GM23338 (cell line): Measurements from ENCODE around the gene PRTFDC1. TPM values are rescaled to one million over a fixed set of nuclear protein-coding genes. Genes with fewer than 3 reads are reported as not detected.

Experiments
- ATAC-seq: fragments of 200-7000 bp; cut with Tn5 transposase; 3 replicates; pipeline ENCODE4 v1.9.1; 2020
- DNase-seq: peaks from one replicate; pipeline ENCODE4 v3.0.0-alpha.2; 2015; ENCODE audit warnings: low spot score
- H2AFZ ChIP-seq: fragments of 200-600 bp; sonication (generic); 2 replicates; pipeline ENCODE4 v1.8.0; 2016; ENCODE audit warnings: antibody characterized with exemption, mild to moderate bottlenecking, moderate library complexity
- H3F3A ChIP-seq: fragments of 200-600 bp; sonication (generic); replicated peaks from 2 replicates; pipeline ENCODE4 v1.8.0; 2017; ENCODE audit warnings: antibody characterized with exemption, mixed run types, low read depth
- H3K27ac ChIP-seq: fragments of 200-600 bp; sonication (generic); 2 replicates; pipeline ENCODE4 v1.6.1; 2016; ENCODE audit warnings: low read depth
- H3K27me3 ChIP-seq: fragments of 200-600 bp; sonication (generic); 2 replicates; pipeline ENCODE4 v1.8.0; 2016; ENCODE audit warnings: mild to moderate bottlenecking, mixed run types, moderate library complexity; ENCODE audit not compliant: insufficient read depth
- H3K36me3 ChIP-seq: fragments of 200-600 bp; sonication (generic); 2 replicates; pipeline ENCODE4 v1.8.0; 2016; ENCODE audit warnings: mild to moderate bottlenecking; ENCODE audit not compliant: insufficient read depth
- H3K4me1 ChIP-seq: fragments of 200-600 bp; sonication (generic); 2 replicates; pipeline ENCODE4 v1.8.0; 2016; ENCODE audit warnings: mild to moderate bottlenecking, moderate library complexity; ENCODE audit not compliant: insufficient read depth
- H3K4me2 ChIP-seq: fragments of 200-600 bp; sonication (generic); 2 replicates; pipeline ENCODE4 v1.7.1; 2017; ENCODE audit warnings: mixed run types
- H3K4me3 ChIP-seq: fragments of 200-600 bp; sonication (generic); 2 replicates; pipeline ENCODE4 v1.6.1; 2016; ENCODE audit warnings: mixed run types
- H3K79me2 ChIP-seq: fragments of 200-600 bp; sonication (generic); replicated peaks from 2 replicates; pipeline ENCODE4 v1.8.0; 2017; ENCODE audit warnings: mild to moderate bottlenecking; ENCODE audit not compliant: insufficient read depth
- H3K9me2 ChIP-seq: fragments of 200-600 bp; sonication (generic); 2 replicates; pipeline ENCODE4 v1.8.0; 2017; ENCODE audit not compliant: insufficient read depth
- H4K20me1 ChIP-seq: fragments of 200-600 bp; sonication (generic); replicated peaks from 2 replicates; pipeline ENCODE4 v1.8.0; 2017; ENCODE audit warnings: mild to moderate bottlenecking; ENCODE audit not compliant: insufficient read depth
- H3K27ac Mint-ChIP-seq: 2 replicates; pipeline ENCODE4 v1.8.0; 2020; ENCODE audit warnings: inconsistent platforms, mild to moderate bottlenecking, moderate library complexity, mixed read lengths
- H3K27me3 Mint-ChIP-seq: 3 replicates; pipeline ENCODE4 v1.8.0; 2022; ENCODE audit warnings: low read depth, mild to moderate bottlenecking, moderate library complexity, mixed read lengths, inconsistent platforms; ENCODE audit not compliant: insufficient read depth, poor library complexity
- H3K36me3 Mint-ChIP-seq: 3 replicates; pipeline ENCODE4 v1.8.0; 2021; ENCODE audit warnings: low read depth, mild to moderate bottlenecking, inconsistent platforms, moderate library complexity, mixed read lengths
- H3K4me1 Mint-ChIP-seq: 3 replicates; pipeline ENCODE4 v1.8.0; 2020; ENCODE audit warnings: mild to moderate bottlenecking, inconsistent platforms, mixed read lengths
- H3K4me3 Mint-ChIP-seq: 3 replicates; pipeline ENCODE4 v1.8.0; 2021; ENCODE audit warnings: moderate library complexity, mild to moderate bottlenecking, inconsistent platforms, mixed read lengths
- H3K9me3 Mint-ChIP-seq: 3 replicates; pipeline ENCODE4 v1.8.0; 2020; ENCODE audit warnings: moderate library complexity, mild to moderate bottlenecking, inconsistent platforms, mixed read lengths
- CTCF ChIP-seq, 2 experiments: fragments of 200-600 bp in 1 of 2; sonication (generic) in 1 of 2; conservative IDR thresholded peaks; 2 replicates each; pipeline versions ENCODE4 v1.5.1 to v1.6.1; 2016 to 2017; ENCODE audit warnings: antibody characterized with exemption in 2 of 2, low read depth in 2 of 2, mild to moderate bottlenecking in 2 of 2, moderate library complexity in 1 of 2
- EZH2phosphoT487 ChIP-seq: fragments of 200-600 bp; sonication (generic); IDR thresholded peaks from one replicate; pipeline ENCODE4 v1.8.1; 2018; ENCODE audit warnings: antibody characterized with exemption; ENCODE audit not compliant: unreplicated experiment
- NANOG ChIP-seq: IDR thresholded peaks from 2 replicates; pipeline ENCODE4 v1.6.1; 2016; ENCODE audit warnings: antibody characterized with exemption, borderline replicate concordance
- POLR2AphosphoS5 ChIP-seq: IDR thresholded peaks from 2 replicates; pipeline ENCODE4 v1.6.1; 2016; ENCODE audit warnings: antibody characterized with exemption, low read depth
- polyA plus RNA-seq: library from polyadenylated mRNA; unstranded; fragments of >200 nt; fragmentation: Nextera tagmentation; extraction: Ambion mirVana; gene quantifications from 2 replicates; pipeline ENCODE4 v1.2.1, GENCODE V29; 2016
- total RNA-seq: library from RNA; depleted of rRNA; stranded (reverse); fragments of >200 nt; shearing (Covaris generic); gene quantifications from 2 replicates; pipeline ENCODE4 v1.2.3, GENCODE V29; 2014
- TF ChIP-seq, protein P1 (sequence below): fragments of 250-450 bp; sonication (Bioruptor Pico); IDR thresholded peaks from 2 replicates; pipeline ENCODE4 v1.5.0; 2020; ENCODE audit warnings: mild to moderate bottlenecking, moderate library complexity

The PRTFDC1 gene
- total and polyA plus RNA-seq, 2 experiments from 2014 or later, result 7.9 to 9.1 TPM

- DNase-seq, result peak; percentile 79
- peak overlapping the region; percentile 93 for H3K4me2 ChIP-seq
- peak overlapping the region; percentile 93 for H3K27ac Mint-ChIP-seq
These were observed 570 bp upstream of the PRTFDC1 start for GRCh38 chr10:24952707-24953645.

More at GRCh38 chr10:24952707-24953645, 570 bp upstream of the PRTFDC1 start:
- no peaks in the 10 kb centered on the region for H3K27me3 ChIP-seq
- peak overlapping the region; percentile 84 for H3K4me3 Mint-ChIP-seq
- H3K9me2 ChIP-seq, result no peaks in the 10 kb centered on the region
- peaks cover 16% of the 10 kb centered on the region for H3K27me3 Mint-ChIP-seq
- H3K36me3 ChIP-seq, result no peaks in the 10 kb centered on the region
- H2AFZ ChIP-seq, result peak overlapping the region; percentile 70
- H3K9me3 Mint-ChIP-seq, result no peaks in the 10 kb centered on the region; the same call in 1 of the 3 replicates
- peak overlapping the region; percentile 78 for H3K4me3 ChIP-seq
- H3K36me3 Mint-ChIP-seq, result no peaks in the 10 kb centered on the region
- no peaks in the 10 kb centered on the region for H3K79me2 ChIP-seq
- peaks cover 30% of the 10 kb centered on the region for H3K4me1 ChIP-seq
- peaks cover 25% of the 10 kb centered on the region for H3K4me1 Mint-ChIP-seq
- no peaks in the 10 kb centered on the region for H4K20me1 ChIP-seq
- peaks cover 19% of the 10 kb centered on the region; the same call in 1 of the 2 replicates for H3F3A ChIP-seq
- TF ChIP-seq CTCF (conservative IDR thresholded peaks at IDR 0.05; ENCODE audit: low read depth in 2 of 2) (peak; percentile 33 to 39; a peak in 3 of 4 replicates), EZH2phosphoT487 (no peak), NANOG (no peak), POLR2AphosphoS5 (peak; percentile 20; the same call in 1 of the 2 replicates)
- TF ChIP-seq, protein P1, sequence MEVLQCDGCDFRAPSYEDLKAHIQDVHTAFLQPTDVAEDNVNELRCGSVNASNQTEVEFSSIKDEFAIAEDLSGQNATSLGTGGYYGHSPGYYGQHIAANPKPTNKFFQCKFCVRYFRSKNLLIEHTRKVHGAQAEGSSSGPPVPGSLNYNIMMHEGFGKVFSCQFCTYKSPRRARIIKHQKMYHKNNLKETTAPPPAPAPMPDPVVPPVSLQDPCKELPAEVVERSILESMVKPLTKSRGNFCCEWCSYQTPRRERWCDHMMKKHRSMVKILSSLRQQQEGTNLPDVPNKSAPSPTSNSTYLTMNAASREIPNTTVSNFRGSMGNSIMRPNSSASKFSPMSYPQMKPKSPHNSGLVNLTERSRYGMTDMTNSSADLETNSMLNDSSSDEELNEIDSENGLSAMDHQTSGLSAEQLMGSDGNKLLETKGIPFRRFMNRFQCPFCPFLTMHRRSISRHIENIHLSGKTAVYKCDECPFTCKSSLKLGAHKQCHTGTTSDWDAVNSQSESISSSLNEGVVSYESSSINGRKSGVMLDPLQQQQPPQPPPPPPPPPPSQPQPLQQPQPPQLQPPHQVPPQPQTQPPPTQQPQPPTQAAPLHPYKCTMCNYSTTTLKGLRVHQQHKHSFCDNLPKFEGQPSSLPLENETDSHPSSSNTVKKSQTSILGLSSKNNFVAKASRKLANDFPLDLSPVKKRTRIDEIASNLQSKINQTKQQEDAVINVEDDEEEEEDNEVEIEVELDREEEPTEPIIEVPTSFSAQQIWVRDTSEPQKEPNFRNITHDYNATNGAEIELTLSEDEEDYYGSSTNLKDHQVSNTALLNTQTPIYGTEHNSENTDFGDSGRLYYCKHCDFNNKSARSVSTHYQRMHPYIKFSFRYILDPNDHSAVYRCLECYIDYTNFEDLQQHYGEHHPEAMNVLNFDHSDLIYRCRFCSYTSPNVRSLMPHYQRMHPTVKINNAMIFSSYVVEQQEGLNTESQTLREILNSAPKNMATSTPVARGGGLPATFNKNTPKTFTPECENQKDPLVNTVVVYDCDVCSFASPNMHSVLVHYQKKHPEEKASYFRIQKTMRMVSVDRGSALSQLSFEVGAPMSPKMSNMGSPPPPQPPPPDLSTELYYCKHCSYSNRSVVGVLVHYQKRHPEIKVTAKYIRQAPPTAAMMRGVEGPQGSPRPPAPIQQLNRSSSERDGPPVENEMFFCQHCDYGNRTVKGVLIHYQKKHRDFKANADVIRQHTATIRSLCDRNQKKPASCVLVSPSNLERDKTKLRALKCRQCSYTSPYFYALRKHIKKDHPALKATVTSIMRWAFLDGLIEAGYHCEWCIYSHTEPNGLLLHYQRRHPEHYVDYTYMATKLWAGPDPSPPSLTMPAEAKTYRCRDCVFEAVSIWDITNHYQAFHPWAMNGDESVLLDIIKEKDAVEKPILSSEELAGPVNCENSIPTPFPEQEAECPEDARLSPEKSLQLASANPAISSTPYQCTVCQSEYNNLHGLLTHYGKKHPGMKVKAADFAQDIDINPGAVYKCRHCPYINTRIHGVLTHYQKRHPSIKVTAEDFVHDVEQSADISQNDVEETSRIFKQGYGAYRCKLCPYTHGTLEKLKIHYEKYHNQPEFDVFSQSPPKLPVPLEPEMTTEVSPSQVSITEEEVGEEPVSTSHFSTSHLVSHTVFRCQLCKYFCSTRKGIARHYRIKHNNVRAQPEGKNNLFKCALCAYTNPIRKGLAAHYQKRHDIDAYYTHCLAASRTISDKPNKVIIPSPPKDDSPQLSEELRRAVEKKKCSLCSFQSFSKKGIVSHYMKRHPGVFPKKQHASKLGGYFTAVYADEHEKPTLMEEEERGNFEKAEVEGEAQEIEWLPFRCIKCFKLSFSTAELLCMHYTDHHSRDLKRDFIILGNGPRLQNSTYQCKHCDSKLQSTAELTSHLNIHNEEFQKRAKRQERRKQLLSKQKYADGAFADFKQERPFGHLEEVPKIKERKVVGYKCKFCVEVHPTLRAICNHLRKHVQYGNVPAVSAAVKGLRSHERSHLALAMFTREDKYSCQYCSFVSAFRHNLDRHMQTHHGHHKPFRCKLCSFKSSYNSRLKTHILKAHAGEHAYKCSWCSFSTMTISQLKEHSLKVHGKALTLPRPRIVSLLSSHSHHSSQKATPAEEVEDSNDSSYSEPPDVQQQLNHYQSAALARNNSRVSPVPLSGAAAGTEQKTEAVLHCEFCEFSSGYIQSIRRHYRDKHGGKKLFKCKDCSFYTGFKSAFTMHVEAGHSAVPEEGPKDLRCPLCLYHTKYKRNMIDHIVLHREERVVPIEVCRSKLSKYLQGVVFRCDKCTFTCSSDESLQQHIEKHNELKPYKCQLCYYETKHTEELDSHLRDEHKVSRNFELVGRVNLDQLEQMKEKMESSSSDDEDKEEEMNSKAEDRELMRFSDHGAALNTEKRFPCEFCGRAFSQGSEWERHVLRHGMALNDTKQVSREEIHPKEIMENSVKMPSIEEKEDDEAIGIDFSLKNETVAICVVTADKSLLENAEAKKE (CRISPR knock-in tag), result 0 out of 2 replicates have a peak, but pooled peaks have one; percentile 42
- peak overlapping the region; percentile 96 for H3K27ac ChIP-seq
- peak; percentile 57 for ATAC-seq
